Fibroblast of skin of left quadriceps (primary cell): ENCODE data around the gene PTP4A2.

Source experiments
- DNase-seq, 2 experiments: peaks; one replicate each; pipeline ENCODE4 v3.0.0-alpha.2; 2013; ENCODE audit warnings: low read depth in 2 of 2

PTP4A2 gene

DNA sequence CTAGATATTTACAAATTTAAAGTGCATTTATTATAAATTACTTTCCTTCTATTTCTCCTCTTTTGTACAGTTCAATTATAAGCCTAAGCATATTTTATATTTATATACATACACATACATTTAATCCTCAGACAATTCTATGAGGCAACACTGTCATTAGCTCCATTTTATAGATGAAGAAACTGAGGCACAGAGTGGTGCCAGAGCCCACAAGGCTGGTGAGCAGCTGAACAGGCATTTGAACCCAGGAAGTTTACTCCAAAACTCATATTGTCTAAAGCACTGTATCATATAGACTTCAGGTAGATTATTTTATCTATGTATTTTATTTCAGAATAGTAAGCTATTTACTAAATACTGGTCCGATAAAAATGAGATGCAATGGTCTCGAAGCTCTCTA is 52.3 kb downstream of the PTP4A2 start:
- DNase-seq = no peak

DNA sequence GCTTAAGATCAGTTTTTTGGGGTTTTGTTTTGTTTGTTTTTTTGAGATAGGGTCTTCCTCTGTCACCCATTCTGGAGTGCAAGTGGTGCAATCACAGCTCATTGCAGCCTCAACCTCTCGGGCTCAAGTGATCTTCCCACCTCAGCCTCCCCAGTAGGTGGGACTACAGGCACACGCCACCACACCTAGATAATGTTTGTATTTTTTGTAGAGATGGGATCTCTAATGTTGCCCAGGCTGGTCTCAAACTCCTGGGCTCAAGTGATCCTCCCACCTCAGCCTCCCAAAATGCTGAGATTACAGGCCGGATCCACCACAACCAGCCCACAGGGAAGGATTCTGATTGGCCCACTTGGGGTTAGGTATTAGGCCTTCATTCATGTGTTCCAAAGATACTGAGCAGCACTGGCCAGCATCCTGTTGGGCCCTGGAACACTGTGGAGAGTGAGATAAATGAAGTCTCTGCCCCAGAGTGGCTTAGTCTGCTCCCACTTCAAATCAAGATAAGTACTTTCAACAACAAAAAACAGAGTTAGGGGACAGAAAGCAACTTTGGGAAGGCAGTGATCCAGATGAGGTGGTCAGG is 54.7 kb downstream of the PTP4A2 start:
- no peak for DNase-seq

DNA sequence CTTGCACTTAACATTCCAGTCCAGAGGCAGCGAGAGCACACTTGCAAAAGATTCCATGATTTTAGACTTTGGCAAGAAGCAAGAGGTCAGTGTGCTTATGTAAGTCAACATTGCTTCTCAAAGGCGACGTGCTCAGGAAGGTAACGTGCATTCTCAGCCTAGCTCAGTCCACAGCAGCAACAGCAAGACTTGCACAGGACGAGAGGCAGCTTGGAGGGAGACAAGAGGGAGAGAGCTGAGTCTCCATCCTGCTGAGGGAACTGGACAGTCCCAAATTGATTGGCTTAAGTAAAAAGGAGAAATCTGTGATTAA is 56.5 kb downstream of the PTP4A2 start:
- DNase-seq = no peak

DNA sequence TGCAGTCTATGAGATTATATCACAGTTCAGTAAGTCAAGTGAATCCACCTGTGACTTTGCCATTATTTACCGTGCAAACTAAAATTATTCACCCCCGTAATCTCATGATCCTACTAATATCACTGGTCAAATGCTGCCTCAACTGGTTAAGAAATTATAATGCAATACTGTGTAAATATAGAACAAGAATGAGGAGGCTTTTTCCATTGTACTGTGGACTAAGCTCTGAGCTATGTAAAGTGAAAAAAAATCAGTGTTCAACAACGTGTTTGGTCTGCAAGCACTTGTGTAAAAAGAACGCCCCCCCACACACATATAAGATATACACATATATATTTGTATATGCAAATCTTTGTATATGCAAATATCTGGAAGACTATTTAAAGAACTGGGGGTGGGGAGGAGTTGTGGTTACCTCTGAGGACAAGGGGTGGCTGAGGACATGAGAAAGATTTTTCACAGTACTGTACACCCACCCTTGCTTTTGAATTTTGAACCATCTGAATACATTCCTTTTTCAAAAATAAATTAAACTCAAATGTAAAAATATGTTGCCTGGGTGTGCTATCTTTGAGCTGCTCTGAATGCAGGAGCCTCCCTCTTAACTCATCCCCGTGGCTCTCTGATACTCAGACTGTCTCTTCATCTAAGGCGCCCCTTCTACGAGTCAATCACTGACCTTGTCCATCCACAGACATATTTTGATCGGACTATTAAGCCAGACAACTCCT is 57.0 kb downstream of the PTP4A2 start:
- DNase-seq = no peak

DNA sequence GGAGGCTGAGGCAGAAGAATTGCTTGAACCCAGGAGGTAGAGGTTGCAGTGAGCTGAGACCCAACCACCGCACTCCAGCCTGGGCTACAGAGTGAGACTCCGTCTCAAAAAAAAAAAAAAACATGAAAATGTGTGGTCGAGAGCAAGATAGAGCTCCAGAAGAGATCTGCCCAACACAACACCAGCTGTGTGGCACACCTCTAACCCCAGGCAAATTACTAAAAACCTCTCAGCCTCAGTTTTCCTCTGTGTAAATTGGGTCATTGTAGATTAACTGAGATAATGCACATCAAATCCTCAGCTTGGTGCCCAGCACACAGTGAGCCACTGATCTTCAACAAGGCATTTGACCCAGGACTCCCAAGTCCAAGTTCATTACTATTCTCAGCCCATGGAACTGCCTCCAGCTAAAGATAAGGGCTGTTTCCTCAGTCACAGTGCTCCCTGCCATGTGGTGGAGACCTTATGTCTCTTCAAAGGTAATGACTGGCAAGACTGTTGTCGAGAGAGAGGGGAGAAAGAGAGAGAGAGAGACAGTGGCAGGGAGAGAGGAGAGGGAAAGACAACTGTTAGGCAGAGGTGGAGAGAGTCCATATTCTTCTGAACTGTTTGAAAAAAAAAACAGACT is 58.1 kb downstream of the PTP4A2 start:
- no peak for DNase-seq

DNA sequence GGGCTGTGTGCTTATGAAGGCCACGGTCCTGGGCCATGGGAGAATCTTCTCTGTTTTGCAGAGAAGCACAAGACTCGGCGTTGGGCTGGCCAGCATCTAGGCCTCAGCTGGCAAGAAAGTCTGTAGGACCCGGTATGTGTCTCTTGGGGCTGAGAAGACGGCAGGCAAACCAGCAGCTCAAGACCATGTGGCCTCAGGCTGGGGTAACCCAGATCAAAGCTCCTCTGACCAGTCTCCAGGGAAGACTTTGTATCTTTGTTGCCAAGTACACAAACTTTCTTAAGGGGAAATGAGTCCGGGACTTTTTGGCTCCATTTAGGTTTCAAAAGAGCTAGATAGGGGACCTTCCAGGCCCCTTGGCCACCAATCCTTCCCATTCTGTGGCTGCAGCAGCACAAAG is 60.1 kb downstream of the PTP4A2 start:
- no peak for DNase-seq

DNA sequence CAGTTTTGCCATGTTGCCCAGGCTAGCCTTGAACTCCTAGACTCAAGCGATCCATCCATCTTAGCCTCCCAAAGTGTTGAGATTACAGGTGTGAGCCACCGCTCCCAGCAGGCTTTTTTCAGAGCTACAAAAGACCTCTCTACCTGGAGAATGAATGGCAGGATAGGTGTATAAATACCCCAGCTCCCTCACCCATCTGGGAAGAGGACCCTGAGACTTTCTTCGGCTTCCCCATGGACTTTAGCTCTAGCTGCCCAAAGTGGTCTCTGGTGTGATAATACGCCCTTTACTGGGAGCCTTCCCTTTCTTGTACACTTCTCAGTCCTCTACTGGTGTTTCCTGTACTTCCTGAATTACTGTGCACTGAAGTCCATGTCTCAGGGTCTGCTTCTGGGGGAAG is 60.6 kb downstream of the PTP4A2 start:
- no peak for DNase-seq

DNA sequence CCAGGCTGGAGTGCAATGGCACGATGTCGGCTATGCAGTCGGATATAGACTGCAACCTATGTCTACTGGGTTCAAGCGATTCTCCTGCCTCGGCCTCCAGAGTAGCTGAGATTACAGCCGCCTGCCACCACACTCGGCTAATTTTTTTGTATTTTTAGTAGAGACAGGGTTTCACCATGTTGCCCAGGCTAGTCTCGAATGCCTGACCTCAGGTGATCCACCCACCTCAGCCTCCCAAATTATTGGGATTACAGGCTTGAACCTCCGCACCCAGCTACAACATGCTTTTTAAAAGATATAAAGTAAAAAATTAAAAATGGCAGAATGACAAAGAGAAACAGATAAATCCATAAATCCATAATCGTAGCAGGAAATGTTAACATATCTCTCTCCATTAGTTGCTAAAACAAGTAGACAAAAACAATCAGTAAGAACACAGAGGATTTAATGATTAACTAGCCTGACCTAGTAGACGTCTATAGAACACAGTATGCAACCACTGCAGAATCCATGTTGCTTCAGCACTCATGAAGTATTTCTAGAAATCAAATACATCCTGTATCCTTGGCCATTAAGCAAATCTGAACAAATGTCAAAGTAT is 62.4 kb downstream of the PTP4A2 start:
- DNase-seq = no peak

DNA sequence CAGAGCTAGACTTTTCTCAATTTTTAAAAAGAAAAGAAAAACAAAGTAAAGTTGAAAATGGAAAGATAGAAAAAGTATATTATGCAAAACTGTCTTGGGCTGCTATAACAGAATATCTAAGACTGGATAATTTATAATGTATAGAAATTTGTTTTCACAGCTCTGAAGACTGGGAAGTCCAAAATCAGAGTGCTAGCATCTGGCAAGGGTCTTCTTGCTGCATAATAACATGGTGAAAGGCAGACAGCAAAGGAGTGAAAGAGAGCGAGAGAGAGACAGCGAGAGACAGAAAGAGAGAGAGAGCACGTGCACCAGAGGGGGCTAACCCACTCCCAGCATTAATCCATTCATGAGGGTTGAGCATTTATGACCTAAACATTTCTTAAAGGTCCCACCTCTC is 63.2 kb downstream of the PTP4A2 start:
- no peak for DNase-seq

DNA sequence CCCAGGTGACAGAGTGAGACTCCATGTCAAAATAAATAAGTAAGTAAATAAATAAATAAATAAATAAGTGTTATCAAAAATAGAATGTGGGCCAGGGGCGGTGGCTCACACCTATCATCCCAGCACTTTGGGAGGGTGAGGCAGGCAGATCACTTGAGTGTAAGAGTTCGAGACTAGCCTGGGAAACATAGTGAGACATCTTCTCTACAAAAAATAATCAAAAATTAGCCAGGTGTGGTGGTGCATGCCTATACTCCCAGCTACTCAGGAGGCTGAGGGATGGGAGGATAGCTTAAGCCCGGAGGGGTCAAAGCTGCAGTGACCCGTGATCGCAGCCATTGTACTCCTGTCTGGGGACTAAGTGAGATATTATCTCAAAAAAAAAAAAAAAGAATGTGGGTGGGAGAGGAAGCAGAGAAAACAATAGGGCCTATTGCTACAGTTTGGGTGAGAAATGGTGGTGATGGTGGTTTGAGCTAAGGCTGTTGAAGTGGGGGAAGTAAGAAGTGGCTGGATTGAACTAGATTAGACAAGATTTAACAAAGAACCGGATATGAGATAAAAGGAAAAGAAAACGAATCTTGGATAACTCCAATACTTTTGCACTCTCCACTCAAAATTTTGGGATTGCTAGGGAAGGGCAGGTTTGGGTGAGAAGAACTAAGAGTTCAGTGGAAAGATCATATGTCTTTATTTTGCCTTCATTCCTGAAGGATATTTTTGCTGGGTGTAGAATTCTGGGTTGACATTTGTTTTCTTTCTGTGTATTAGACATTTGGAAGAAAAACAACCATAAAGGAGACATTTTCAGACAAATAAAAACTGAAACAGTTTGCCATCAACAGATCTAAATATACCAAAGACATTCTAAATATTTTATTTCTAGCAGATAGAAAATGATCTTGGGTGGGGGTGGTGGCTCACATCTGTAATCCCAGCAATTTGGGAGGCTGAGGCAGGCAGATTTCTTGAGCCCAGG is 65.2 kb downstream of the PTP4A2 start:
- DNase-seq = no peak

DNA sequence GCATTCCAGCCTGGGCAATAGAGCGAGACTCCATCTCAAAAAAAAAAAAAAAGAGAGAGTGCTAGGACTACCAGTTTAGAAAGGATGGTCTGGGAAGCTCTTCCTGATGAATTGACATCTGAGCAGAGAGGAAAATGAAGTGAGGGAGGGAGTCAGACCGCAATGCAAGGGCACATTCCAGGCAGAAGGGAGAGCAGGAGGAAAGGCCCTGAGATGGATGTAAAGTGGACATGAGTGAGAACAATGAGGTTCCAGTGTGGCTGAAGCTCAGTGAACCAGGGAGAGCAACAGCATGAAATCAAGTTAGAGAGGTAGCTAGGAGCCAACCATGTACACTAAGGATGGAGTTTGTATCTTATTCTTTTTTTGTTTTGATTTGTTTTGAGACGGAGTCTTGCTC is 66.5 kb downstream of the PTP4A2 start:
- no peak for DNase-seq

DNA sequence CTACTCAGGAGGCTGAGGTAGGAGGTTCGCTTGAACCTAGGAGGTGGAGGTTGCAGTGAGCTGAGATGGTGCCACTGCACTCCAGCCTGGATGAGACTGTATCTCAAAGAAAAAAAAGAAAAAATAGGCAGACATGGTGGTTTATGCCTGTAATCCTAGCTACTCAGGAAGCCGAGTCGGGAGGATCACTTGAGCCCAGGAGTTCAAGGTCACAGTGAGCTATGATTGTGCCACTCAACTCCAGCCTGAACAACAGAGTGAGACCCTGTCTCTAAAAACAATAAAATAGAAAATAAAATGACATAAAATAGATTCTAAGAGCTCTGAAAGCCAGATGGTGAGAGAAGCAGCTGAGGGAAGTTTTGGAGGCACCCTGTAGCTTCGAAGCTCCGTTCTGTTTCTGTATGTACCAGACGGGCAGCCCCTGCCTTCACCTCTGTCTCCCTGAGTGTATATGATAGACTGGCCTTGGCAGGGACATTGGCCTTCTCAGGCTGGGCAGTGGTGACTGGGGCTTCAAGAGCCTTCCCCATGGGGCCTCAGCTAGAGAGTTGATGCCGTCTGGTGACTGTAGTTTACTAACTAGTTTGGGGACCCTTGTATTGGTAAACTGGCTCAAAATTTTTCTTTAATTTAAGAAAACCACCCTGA is 68.0 kb downstream of the PTP4A2 start:
- no peak for DNase-seq

DNA sequence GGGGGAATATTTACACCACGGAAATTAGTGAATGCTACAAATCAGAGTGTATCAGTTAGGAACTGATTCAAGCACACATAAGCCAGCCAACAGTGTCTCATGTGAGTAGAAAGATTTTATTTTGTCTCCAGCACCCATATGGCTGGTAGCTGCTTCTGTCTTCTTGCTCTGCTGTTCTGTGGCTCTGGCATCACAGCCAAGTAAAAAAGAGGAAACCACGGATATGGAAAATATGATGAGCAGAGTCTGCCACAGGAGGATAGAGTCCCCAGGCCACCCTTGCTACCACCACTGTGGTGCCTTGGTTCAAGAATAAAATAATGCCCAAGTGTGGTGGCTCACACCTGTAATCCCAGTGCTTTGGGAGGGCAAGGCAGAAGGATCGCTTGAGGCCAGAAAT is 68.7 kb downstream of the PTP4A2 start:
- DNase-seq = no peak

DNA sequence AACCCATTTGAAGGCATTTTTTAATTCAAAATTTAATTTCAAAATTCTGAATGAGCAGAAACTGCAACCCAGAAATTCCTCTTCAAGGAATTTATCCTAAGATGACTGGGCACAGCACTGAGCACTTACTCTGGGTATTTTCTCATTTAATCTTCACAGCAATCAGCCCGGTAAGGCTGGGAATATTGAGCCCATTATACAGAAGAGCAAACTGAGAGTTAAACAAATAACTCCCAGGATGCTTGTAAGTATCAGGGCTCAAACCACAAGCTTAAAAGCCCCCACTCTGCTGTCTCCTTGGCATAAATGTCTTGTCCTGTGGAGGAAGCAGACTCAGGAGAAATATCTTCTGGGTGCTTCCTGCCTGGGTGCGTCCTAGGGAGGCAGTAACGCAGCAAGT is 69.3 kb downstream of the PTP4A2 start:
- DNase-seq = no peak

DNA sequence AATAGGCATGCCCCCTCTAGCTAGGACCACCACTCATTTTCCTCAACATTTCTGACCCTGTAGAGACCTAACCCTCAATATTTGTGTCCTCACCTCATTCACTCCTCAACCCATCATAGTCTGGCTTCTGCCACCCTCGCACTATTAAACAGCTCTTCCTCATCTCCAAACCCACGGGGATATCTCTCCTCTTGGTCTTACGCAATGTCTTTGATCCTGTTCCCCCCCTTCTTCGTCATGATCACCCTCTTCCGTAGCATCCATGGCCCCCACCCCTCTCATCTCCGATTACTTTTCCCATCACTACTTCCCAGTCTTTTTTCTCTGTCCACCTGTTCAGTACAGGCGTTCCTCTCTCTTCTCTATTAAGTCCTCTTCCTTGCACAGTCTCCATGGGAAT is 70.6 kb downstream of the PTP4A2 start:
- DNase-seq = no peak

DNA sequence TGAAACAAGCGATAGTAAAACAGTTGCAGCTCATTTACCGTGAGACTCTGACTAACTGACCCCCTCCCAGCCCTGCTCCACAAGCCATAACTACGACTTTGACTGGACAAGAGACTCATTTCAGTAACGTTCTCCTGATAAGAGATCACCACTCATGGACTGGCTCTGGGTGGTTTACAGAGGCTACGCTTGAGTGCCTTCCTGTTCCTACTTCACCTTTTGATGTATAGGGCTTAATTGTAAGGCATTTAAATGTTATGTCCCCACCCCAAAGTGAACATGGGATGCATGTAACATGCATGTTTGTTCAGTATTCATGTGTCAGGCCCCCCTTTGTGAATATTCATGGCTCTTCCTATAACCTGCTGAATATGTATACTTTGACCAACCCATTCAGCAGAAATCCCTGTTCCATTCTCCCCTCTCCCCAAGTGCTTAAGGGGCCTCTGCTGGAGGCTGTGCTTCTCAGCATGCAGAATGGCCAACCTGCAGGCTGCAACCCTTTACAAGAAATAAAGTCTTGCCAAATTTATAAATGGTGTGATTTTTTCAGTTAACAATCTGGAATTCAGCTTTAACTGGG is 71.6 kb downstream of the PTP4A2 start:
- no peak for DNase-seq

DNA sequence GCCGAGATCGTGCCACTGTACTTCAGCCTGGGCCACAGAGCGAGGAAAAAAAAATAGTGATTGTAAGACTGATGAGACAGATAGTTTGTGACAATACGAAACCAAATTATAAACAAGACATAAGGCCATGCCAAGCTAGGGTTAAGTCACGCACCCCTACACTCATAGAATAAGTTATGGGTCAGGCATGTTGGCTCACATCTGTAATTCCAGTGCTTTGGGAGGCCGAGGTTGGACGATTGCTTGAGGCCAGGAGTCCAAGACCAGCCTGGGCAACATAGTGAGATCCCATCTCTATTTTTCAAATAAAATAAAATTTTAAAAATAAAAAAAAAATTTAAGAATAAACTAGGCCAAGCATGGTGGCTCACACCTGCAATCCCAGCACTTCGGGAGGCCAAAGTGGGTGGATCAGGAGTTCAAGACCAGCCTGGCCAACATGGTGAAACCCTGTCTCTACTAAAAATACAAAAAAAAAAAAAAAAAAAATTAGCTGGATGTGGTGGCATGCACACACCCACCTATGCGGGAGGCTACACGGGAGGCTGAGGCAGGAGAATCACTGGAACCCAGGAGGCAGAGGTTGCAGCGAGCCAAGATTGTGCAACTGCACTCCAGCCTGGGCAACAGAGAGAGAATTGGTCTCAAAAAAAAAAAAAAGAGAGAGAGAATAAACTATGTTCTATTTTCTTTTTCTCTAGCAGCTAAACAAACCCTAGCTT is 72.3 kb downstream of the PTP4A2 start:
- no peak for DNase-seq

DNA sequence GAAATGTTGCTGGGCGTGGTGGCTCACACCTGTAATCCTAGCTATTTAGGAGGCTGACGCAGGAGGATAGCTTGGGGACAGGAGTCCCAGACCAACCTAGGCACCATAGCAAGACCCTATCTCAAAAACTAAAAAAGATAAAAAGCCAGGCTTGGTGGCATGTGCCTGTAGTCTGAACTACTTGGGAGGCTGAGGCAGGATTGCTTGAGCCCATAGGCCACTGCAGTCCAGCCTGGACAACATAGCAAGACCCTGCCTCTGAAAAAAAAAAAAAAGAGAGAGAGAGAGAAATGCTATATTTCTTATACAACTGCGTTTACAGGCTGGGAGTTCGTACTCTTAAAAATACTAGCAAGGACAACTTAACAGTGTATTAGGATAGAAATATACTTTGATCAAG is 76.1 kb downstream of the PTP4A2 start:
- DNase-seq = no peak

DNA sequence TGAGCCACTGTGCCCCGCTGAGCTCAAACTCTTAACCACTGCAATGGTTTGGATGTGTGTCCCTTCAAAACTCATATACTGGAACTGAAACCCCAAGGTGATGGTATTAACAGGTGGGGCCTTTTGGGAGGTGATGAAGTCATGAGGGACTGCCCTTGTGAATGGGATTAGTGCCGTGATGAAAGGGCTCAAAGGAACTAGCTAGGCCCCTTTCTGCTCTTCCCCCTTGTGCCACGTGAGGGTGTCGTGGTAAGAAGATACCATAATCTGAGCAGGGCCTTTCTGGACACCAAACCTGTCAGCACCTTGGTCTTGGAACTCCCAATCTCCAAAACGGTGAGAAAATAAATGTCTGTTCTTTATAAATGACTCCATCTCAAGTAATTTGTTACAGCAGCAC is 76.8 kb downstream of the PTP4A2 start:
- DNase-seq = no peak

DNA sequence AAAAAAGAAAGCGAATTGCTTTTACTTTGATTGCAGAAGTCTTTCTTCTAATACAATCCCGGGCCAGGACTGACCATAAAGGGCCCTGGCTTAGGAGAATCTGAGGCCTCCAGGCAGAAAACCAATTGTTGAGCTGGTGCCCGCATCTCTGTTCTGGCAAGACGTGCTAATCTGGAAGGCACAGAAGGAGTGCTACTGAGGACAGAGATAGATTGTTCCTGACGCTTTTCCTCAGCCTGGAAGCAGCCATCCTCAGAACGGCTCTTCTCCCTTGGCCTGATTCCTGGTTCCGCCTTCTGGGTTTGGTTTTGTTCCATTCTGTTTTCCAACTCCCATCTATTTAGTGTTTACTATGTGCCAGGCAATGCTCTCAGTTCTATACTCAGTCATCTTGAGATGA is 77.6 kb downstream of the PTP4A2 start:
- no peak for DNase-seq

DNA sequence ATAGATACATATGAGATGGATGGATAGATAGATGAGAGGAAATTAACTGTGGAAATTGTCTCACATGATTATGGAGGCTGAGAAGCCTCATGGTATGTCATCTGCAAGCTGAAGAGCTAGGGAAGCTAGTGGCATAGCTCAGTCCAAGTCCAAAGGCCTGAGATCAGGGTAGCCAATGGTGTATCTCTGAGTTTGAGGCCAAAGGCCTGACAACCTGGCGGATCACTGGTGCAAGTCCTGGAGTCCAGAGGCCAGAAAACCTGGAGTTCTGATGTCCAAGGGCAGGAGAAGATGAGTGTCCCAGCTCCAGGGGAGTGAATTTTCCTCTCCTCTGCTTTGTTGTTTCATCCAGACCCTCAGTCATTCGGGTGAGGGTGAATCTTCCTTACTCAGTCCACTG is 78.4 kb downstream of the PTP4A2 start:
- DNase-seq = no peak
